C4-2B (cell line): ENCODE results near the gene HDAC1.

Source experiments
- ZFX ChIP-seq: fragments of 450-650 bp; IDR thresholded peaks from 2 replicates; pipeline ENCODE4 v1.6.1; 2017
- TF ChIP-seq, protein P1 (sequence below): fragments of 450-650 bp; conservative IDR thresholded peaks from 2 replicates; pipeline ENCODE4 v1.5.1; 2017; ENCODE audit warnings: mild to moderate bottlenecking

DNA sequence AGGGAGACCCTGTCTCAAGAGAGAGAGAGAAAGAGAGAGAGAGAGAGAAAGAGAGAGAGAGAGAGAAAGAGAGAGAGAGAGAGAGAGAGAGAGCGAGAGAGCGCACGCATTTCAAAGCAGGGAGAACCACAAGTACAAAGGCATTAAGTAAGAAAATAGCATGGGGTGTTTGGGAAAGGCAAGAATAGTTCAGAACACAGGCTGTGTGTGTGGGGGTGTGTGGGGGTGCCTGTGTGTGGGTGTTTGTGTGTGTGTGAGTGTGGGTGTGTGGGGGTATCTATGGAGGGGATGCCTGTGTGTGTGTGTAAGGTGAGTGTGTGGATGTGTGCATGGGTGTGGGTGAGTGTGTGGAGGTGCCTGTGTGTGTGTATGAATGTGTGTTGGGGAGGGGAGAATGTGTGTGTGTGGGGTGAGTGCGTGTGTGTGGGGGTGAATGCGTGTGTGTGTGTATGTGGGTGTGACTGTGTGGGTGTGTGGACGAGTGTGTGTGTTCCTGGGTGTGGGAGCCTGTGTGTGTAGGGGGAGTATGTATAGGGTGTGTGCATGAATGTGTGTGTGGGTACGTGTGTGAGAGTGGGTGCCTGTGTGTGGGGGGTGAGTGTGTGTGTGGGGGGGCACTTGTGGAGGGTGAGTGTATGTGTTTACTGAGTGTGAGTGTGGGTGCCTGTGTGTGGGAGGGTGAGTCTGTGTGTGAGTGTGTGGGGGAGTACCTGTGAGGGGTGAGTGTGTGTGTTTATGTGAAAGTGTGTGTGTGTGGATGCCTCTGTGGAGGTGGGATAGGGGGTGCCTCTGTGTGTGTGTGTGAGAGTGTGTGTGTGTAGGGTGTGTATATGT lies 19.1 kb upstream of the HDAC1 start:
- TF ChIP-seq, protein P1, sequence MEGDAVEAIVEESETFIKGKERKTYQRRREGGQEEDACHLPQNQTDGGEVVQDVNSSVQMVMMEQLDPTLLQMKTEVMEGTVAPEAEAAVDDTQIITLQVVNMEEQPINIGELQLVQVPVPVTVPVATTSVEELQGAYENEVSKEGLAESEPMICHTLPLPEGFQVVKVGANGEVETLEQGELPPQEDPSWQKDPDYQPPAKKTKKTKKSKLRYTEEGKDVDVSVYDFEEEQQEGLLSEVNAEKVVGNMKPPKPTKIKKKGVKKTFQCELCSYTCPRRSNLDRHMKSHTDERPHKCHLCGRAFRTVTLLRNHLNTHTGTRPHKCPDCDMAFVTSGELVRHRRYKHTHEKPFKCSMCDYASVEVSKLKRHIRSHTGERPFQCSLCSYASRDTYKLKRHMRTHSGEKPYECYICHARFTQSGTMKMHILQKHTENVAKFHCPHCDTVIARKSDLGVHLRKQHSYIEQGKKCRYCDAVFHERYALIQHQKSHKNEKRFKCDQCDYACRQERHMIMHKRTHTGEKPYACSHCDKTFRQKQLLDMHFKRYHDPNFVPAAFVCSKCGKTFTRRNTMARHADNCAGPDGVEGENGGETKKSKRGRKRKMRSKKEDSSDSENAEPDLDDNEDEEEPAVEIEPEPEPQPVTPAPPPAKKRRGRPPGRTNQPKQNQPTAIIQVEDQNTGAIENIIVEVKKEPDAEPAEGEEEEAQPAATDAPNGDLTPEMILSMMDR = no peak
- no peak for TF ChIP-seq ZFX
